Thoracic aorta (tissue), 2 donors: ENCODE data around the gene EEF1AKMT1. TPM values are rescaled to one million over a fixed set of nuclear protein-coding genes. Genes with fewer than 3 reads are reported as not detected.

ENCODE experiments used
- ATAC-seq: fragments of 150-250 bp; one replicate; pipeline ENCODE4 v1.8.0; 2017; ENCODE audit warnings: low read depth; ENCODE audit not compliant: insufficient number of reproducible peaks, low FRiP score
- DNase-seq: peaks from one replicate; pipeline ENCODE4 v3.0.0-alpha.2; 2020; ENCODE audit warnings: low spot score
- H3K27ac ChIP-seq, 2 donors: fragments of 200-600 bp; sonication (generic); 1 replicate in 1 of 2; 2 replicates in 1 of 2; pipeline ENCODE4 v1.5.1; 2016; ENCODE audit warnings: mild to moderate bottlenecking in 2 of 2, moderate library complexity in 2 of 2
- H3K27me3 ChIP-seq: fragments of 200-600 bp; sonication (generic); replicated peaks from 2 replicates; pipeline ENCODE4 v1.6.0; 2016; ENCODE audit warnings: mild to moderate bottlenecking; ENCODE audit not compliant: insufficient read depth
- H3K36me3 ChIP-seq: fragments of 200-600 bp; sonication (generic); one replicate; pipeline ENCODE4 v1.5.1; 2016
- H3K4me1 ChIP-seq, 2 donors: fragments of 200-600 bp; sonication (generic); 1 replicate in 1 of 2; 2 replicates in 1 of 2; pipeline versions ENCODE4 v1.5.1 to v1.6.0; 2016; ENCODE audit warnings: low read depth in 2 of 2, mild to moderate bottlenecking in 1 of 2; ENCODE audit not compliant: control insufficient read depth in 1 of 2
- H3K4me3 ChIP-seq: fragments of 200-600 bp; sonication (generic); 2 replicates; pipeline ENCODE4 v1.5.1; 2016; ENCODE audit warnings: mild to moderate bottlenecking
- H3K9me3 ChIP-seq: fragments of 200-600 bp; sonication (generic); 2 replicates; pipeline ENCODE4 v1.5.1; 2016
- total RNA-seq, 2 donors: library from RNA; depleted of rRNA; stranded (reverse); fragments of >200 nt; gene quantifications; one replicate each; pipeline versions ENCODE4 v1.1.0 to v1.2.3, GENCODE V29; 2016
- TF ChIP-seq, protein P1 (sequence below): fragments of 200-600 bp; sonication (generic); IDR thresholded peaks from one replicate; pipeline ENCODE4 v1.5.1; 2019; ENCODE audit warnings: antibody characterized with exemption

Gene EEF1AKMT1
- total RNA-seq, 2 donors from 2014 or later = 8.4 to 12.7 TPM

DNA sequence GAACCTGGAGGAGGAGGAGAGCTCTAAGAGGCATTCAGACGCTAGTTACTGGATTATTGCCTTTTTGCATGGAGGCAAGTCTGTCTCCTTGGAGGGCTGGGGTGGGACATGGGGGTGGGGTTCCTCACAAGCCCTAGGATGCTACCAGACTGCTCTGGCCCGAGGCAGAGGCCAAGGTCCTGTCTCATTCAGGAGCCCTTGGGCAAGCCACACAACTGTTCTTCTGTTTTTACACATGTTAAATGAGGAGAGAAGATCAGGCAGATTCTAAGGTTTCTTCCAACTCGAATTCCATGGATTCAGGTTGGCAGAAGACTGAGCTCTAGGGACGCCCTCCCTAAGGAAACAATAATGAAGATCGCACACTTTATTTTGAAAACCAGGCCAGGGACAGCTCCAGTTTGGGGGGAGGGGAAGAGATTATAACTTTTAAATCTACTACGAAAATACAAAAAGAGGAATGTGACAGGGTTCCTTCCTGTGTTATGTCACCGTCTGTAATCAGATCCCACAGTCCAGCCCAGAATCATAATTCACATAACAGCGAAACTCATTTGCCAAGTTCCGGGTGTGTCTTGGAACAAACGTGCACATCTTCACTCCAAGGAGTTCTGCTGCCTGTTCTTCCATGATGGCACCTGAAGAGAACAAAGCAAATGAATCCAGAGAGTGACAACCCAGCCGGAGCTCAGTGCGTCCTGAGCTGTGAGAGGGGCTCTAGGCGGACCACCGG is 45.0 kb downstream of the EEF1AKMT1 start:
- no peak overlapping the region for H3K4me3 ChIP-seq
- no peaks in the 10 kb centered on the region for H3K4me1 ChIP-seq
- no peak for ATAC-seq
- no peak for DNase-seq
- H3K36me3 ChIP-seq = no peaks in the 10 kb centered on the region
- no peaks in the 10 kb centered on the region for H3K27me3 ChIP-seq
- no peaks in the 10 kb centered on the region for H3K9me3 ChIP-seq
- no peak overlapping the region for H3K27ac ChIP-seq
- TF ChIP-seq, protein P1, sequence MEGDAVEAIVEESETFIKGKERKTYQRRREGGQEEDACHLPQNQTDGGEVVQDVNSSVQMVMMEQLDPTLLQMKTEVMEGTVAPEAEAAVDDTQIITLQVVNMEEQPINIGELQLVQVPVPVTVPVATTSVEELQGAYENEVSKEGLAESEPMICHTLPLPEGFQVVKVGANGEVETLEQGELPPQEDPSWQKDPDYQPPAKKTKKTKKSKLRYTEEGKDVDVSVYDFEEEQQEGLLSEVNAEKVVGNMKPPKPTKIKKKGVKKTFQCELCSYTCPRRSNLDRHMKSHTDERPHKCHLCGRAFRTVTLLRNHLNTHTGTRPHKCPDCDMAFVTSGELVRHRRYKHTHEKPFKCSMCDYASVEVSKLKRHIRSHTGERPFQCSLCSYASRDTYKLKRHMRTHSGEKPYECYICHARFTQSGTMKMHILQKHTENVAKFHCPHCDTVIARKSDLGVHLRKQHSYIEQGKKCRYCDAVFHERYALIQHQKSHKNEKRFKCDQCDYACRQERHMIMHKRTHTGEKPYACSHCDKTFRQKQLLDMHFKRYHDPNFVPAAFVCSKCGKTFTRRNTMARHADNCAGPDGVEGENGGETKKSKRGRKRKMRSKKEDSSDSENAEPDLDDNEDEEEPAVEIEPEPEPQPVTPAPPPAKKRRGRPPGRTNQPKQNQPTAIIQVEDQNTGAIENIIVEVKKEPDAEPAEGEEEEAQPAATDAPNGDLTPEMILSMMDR = no peak

GRCh38 chr13:20727856-20728255 is 45.9 kb downstream of the EEF1AKMT1 start:
- TF ChIP-seq, protein P1 = no peak
- H3K4me3 ChIP-seq = no peak overlapping the region
- H3K9me3 ChIP-seq = no peaks in the 10 kb centered on the region
- no peaks in the 10 kb centered on the region for H3K27me3 ChIP-seq
- H3K4me1 ChIP-seq = no peaks in the 10 kb centered on the region
- no peaks in the 10 kb centered on the region for H3K36me3 ChIP-seq
- no peak overlapping the region for H3K27ac ChIP-seq
- ATAC-seq (no peak), DNase-seq (no peak)

DNA sequence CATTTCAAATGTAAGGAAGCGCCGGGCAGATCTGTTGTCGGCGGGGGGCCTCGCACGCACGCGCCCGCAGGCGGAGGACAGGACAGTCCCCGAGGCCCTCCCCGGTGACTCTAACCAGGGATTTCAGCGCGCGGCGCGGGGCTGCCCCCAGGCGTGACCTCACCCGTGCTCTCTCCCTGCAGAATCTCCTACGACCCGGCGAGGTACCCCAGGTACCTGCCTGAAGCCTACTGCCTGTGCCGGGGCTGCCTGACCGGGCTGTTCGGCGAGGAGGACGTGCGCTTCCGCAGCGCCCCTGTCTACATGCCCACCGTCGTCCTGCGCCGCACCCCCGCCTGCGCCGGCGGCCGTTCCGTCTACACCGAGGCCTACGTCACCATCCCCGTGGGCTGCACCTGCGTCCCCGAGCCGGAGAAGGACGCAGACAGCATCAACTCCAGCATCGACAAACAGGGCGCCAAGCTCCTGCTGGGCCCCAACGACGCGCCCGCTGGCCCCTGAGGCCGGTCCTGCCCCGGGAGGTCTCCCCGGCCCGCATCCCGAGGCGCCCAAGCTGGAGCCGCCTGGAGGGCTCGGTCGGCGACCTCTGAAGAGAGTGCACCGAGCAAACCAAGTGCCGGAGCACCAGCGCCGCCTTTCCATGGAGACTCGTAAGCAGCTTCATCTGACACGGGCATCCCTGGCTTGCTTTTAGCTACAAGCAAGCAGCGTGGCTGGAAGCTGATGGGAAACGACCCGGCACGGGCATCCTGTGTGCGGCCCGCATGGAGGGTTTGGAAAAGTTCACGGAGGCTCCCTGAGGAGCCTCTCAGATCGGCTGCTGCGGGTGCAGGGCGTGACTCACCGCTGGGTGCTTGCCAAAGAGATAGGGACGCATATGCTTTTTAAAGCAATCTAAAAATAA is 52.1 kb downstream of the EEF1AKMT1 start:
- no peak overlapping the region for H3K27ac ChIP-seq
- H3K4me1 ChIP-seq = peaks cover 6 to 15% of the 10 kb centered on the region in 2 donors
- H3K9me3 ChIP-seq = no peaks in the 10 kb centered on the region
- peak overlapping the region; percentile 68 for H3K4me3 ChIP-seq
- no peak for DNase-seq
- TF ChIP-seq, protein P1 = peak; percentile 13
- H3K36me3 ChIP-seq = no peaks in the 10 kb centered on the region
- ATAC-seq = no peak
- H3K27me3 ChIP-seq = no peaks in the 10 kb centered on the region

- no peak overlapping the region for H3K27ac ChIP-seq
- no peaks in the 10 kb centered on the region for H3K27me3 ChIP-seq
- no peaks in the 10 kb centered on the region for H3K9me3 ChIP-seq
- peaks cover 6 to 15% of the 10 kb centered on the region in 2 donors for H3K4me1 ChIP-seq
- peak overlapping the region; percentile 68 for H3K4me3 ChIP-seq
- ATAC-seq (no peak), DNase-seq (no peak)
- TF ChIP-seq, protein P1 = no peak
- H3K36me3 ChIP-seq = no peaks in the 10 kb centered on the region
These were observed 52.7 kb downstream of the EEF1AKMT1 start for GRCh38 chr13:20721058-20721453.

- TF ChIP-seq, protein P1 = no peak
- no peak for ATAC-seq
- Histone ChIP-seq H3K36me3 (no peaks in the 10 kb centered on the region), H3K4me1 (peaks cover 6 to 15% of the 10 kb centered on the region in 2 donors), H3K27me3 (no peaks in the 10 kb centered on the region), H3K27ac (no peak overlapping the region), H3K4me3 (no peak overlapping the region), H3K9me3 (no peaks in the 10 kb centered on the region)
- no peak for DNase-seq
These were observed 53.3 kb downstream of the EEF1AKMT1 start for GRCh38 chr13:20720499-20720898.
